ENCODE results near the gene LGR6.
"Not testable (repeated sequence)": the region's sequence is repeated elsewhere in the genome, so short reads cannot be mapped to it uniquely, and the experiment has no call there.

LGR6 gene

GRCh38 chr1:202159534-202160371 lies 33.8 kb upstream of the LGR6 start:
- DNase-seq, result no peak

GRCh38 chr1:202160377-202160940 lies 33.1 kb upstream of the LGR6 start, which contains the start of gene PTPN7:
TSS of gene PTPN7 (minus strand) at chr1:202160602. CDS start at chr1:202159402, 1,200 bp downstream.
- no peak for DNase-seq

- peak; percentile 40 for DNase-seq
Measured at GRCh38 chr1:202161151-202162046, 32.2 kb upstream of the LGR6 start.

DNA sequence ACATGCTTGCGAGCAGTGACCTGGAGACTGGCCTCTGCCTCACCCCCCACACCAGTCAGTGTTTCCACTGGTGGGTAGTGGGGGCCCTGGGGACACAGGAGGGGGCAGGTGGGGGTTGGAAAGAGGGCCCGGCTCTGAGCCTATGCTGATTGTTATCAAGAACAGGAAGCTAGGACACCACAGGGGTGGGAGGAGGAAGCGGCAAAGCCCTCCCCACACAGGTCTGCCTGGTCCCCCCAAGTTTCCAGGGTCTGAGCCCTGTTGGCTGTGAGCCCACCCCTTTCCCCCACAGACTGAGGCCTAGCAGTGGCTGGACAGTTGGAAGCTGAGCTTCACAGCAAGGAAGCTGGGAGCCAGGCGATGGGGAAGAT lies 31.6 kb upstream of the LGR6 start:
- no peak for DNase-seq

GRCh38 chr1:202162418-202163280 lies 30.9 kb upstream of the LGR6 start:
- no peak for DNase-seq

DNA sequence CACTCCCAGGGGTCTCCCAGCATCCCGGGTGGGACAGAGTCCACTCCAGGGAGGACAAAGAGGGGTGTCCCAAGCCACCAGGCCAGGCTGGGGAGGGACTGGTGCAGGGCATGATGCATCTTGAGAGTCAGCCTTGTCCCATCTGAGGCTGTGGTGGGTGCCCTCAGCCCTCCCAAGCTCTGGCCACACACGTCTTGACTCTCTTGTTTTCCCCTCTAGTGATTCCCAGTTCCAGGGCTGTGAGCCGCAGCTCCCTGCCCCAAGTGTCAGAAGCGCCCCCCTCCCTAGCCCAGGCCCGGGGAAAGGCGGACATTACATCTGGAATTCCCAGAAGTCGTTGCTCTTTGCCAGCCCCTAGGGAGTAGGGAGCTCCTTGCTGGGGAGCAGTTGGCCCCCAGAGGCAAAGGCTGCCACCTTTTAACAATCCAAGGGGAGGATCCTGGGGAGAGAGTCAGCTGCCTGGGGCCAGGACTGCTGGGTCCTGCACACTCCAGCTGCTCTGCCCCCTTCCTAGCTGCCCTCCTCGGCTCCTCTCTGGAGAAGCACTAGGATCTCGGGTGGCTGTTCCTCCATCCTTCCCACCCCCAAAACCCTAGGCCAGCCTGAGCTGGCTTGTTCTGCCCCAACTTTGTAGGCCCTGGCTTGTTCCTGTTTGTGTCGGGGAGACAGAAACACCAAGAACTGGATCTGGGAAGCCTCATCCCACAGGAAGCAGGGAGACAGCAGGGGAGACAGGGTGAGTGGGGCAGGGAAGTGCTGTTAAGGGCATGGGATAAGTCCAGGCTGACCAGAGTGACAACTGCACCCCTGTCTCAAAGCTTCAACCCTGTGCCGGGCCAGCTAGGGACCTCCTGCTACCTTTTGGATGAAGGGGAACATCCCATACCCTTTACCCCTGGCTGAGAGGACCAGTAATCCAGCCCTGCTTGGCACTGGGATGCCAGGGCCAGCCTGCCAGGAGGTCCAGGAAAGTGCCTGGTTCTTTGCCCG lies 30.0 kb upstream of the LGR6 start:
- no peak for DNase-seq

DNA sequence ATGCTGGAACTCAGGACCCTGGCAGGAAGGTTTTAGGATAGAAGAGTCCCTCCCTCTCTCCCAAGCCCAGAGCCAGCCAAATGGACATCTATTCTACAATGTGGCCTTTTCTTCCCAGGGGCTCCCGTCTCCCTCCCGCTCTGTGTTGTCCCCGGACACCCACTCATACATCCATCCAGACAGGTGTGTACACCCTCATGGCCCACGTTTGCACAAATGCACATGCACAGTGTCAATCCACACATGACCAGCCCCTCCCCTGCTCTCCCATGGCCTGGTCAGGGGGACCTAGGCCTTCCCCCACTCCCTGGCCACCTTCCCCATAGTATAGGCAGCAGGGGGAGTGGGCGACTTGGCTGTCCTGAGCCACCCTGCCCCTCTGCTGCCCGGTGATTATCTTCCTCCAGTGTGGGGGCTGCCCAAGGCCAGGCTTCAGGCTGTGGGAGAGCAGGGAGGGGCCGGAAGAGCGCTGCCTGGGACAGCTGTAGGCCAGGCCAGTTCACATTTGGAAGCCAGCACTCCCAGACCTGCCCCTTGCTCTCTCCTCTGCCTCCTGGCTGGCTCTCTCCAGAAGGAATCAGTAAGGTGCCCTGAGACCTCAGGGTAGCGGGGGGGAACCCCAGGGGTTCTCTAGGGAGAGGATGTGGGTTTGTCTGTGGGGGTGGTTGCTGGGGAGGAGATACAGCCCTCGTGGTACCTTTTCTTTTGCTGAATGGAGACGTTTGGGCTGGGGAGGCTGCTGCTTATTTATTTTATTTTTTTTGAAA lies 29.1 kb upstream of the LGR6 start:
- DNase-seq, result no peak

DNA sequence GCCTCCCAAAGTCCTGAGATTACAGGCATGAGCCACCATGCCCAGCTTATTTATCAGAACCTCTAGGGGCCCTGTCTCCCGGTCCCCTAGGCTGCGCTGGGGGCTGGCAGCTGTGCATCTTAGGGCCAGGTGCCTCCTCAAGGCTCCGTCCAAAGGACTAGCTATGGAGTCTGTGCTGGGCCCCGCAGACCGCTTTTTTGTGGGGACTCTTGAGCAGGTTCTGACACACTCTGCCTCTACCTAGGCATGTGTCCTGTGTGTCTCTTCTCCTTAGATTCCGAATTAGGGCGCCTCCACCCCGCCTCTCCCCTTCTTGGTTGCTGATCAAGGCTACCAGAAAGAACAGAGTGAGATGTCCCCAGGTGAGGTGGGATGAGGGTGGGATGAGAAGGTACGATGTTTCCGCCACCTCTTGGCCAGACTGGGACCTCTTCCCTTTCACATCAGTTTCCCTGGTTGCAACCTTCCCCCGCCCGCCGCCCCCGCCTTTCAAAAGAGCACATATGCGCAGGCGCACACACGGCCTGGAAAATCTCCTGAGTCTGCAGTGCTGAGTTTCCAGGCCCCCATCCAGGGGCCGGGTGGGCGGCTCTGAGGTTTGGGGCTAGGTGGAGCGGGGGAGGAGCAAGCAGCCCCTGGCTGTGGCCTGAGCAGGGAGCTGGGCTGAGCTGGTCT lies 28.2 kb upstream of the LGR6 start:
- no peak for DNase-seq

DNA sequence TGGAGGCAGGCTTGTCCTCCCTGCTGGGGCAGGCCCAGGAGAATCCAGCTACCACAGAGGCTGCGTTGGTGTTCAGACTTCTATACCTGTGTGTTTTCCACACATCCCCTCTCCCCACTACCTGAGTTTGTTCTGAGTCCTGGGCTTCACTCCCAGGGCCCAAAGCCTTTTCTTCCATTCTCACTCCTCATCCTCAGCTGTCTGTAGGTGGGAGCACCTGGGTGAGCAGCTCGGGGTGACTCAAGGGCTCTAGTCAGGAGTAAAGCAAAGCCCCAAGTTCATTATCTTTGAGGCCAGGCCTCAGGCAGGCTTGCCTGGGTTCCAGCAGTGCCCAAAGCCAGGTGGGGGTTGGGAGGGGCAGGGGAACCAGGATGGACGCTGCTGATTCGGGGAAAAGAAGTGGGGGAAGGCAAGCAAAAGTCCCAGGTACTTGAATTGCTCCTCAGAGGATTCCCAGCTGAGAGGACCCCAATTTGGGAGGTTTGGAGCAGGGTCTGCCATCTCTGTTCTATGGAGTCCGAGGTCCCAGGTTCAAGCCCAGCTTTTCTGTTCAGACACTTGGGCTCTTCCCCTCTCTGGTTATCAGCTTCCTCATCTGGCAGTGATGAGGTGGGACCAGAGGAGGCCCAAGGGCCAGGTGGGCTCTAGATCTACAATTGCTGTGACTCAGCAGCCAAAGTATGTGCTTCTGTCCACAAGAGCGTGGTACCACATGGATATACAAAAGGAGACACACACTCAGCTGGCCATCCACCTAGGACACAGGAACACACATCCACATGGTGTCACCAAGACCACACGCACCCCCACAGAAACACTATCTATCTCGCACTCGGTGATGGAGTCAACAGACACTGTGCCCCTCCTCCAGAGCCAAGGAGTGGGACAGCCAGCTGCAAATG lies 27.4 kb upstream of the LGR6 start:
- no peak for DNase-seq

GRCh38 chr1:202167054-202167453 lies 26.5 kb upstream of the LGR6 start:
- not testable (repeated sequence) for DNase-seq

DNA sequence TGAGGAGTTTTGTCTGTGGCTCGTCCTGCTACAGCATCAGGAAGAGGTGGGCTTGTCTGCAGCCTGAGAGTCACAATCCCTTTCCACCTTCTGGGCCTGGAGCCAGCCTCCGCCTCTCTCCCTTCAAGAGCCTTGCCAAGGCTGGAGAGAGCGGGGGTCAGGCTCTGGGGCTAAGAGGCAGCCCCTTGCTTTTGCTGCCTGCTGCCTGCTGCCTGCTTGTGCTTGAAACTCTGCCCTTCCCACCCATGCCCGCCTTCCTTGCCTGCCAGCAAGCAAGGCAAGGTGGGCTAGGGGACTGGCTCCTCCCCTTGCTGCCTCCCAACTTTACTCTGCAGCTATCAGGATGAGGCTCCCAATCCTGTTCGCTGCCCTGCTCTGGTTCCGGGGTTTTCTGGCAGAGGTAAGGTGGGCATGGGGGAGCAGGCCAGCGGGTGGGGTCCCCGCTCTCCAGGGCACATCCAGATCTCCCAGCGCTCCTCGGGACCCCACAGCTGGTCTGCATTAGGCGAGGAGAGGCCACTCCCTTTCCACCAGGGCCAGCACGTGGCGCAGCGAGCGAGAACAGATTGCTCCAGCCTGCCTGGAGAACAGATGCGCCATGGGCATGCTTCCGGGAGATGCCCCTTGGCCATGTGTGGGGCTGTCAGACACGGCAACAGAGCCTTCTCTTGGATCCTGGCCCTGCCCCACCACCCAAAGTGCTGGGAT lies 25.7 kb upstream of the LGR6 start:
- DNase-seq, result no peak

- no peak for DNase-seq
Measured at GRCh38 chr1:202168861-202169260, 24.7 kb upstream of the LGR6 start.

GRCh38 chr1:202170726-202171125 lies 22.9 kb upstream of the LGR6 start:
- DNase-seq, result no peak

DNA sequence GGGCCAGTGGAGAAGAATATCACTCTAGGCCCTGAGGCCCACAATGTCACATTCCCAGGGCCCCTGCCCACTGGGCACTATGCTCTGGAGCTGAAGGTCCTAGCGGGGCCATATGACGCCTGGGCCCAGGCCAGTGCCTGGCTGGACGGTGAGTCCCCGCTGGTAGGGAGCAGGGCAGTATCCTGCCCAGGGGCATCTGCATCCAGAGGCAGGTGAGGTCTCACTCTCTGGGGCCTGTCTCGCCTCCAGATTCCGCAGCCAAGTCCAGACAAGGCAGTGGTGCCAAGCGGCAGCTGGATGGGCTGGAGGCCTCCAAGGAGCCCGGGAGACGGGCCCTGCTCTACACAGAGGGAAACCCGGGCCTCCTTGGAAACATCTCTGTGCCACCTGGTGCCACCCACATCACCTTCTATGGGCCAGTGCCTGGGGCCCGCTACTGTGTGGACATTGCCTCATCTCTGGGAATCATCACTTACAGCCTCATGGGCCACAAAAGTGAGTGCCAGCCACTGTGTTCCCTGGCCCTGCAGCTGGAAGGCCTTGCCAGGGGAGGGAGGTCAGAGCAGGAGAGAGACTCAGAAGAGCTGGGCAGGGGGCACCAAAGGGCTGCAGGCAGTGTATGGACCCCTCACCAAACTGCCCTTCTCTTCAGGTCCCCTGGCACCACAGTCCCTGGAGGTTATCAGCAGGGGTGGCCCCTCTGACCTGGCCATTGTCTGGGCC lies 22.1 kb upstream of the LGR6 start:
- DNase-seq, result no peak

DNA sequence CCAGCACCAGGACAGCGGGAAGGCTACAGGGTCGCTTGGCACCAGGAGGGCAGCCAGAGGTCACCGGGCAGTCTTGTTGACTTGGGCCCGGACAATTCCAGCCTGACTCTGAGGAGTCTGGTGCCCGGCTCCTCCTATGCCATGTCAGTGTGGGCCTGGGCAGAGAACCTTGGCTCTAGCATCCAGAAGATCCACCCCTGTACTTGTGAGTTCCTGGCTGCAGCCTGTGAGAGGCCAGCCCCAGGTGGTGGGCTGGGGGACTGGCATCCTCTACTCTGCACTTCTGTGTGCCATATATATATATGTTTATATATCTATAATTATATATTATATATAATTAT lies 21.6 kb upstream of the LGR6 start:
- no peak for DNase-seq

GRCh38 chr1:202173993-202174392 lies 19.6 kb upstream of the LGR6 start:
- DNase-seq, result no peak
